PC-3 (cell line): Measurements from ENCODE around the gene GRIN1. TPM values are rescaled to one million over a fixed set of nuclear protein-coding genes. Genes with fewer than 3 reads are reported as not detected.

Source experiments
- ATAC-seq: fragments of 200-7000 bp; cut with Tn5 transposase; 2 replicates; pipeline ENCODE4 v1.9.1; 2020; ENCODE audit warnings: mild to moderate bottlenecking, moderate library complexity
- BruUV-seq: library from RNA; stranded (reverse); fragments of 400-500 nt; replicated peaks from 2 replicates; lab custom pipeline; 2021; lab: Mats Ljungman, UMichigan
- CTCF ChIA-PET: fragments of 300-600 bp; sonication (Branson Sonifier 250); formaldehyde crosslinking; loops from one replicate; lab custom pipeline; 2022; ENCODE audit warnings: antibody characterized with exemption; lab: Charles Lee
- POLR2A ChIA-PET: fragments of 300-600 bp; sonication (Branson Sonifier 250); formaldehyde crosslinking; loops from one replicate; lab custom pipeline; 2022; ENCODE audit warnings: antibody characterized with exemption; ENCODE audit not compliant: unreplicated experiment; lab: Charles Lee
- DNase-seq: peaks from one replicate; pipeline ENCODE4 v3.0.0-alpha.2; 2015
- H2AFZ ChIP-seq: fragments of 300-600 bp; sonication (generic); 2 replicates; pipeline ENCODE4 v1.6.0; 2016; ENCODE audit warnings: antibody characterized with exemption, low read length
- H3F3A ChIP-seq: fragments of 300-600 bp; sonication (generic); one replicate; pipeline ENCODE4 v1.6.0; 2017; ENCODE audit warnings: antibody characterized with exemption, low read length, control low read depth, mild to moderate bottlenecking; ENCODE audit not compliant: unreplicated experiment
- H3K27ac ChIP-seq: fragments of 300-600 bp; sonication (generic); 2 replicates; pipeline ENCODE4 v1.5.1; 2016; ENCODE audit warnings: mild to moderate bottlenecking, low read length
- H3K27me3 ChIP-seq: fragments of 300-600 bp; sonication (generic); 2 replicates; pipeline ENCODE4 v1.6.1; 2016; ENCODE audit warnings: low read length, mixed read lengths
- H3K36me3 ChIP-seq: fragments of 300-600 bp; sonication (generic); 2 replicates; pipeline ENCODE4 v1.6.1; 2016; ENCODE audit warnings: low read depth, mixed run types, low read length, mixed read lengths
- H3K4me1 ChIP-seq: fragments of 300-600 bp; sonication (generic); 2 replicates; pipeline ENCODE4 v1.5.1; 2016; ENCODE audit warnings: low read length; ENCODE audit not compliant: insufficient read depth
- H3K4me2 ChIP-seq: fragments of 300-600 bp; sonication (generic); 2 replicates; pipeline ENCODE4 v1.6.0; 2016; ENCODE audit warnings: low read length
- H3K4me3 ChIP-seq: fragments of 300-600 bp; sonication (generic); 2 replicates; pipeline ENCODE4 v1.5.1; 2016; ENCODE audit warnings: mild to moderate bottlenecking, low read length, mixed read lengths
- H3K79me2 ChIP-seq: fragments of 300-600 bp; sonication (generic); 2 replicates; pipeline ENCODE4 v1.6.1; 2017; ENCODE audit warnings: low read length, mixed read lengths
- H3K9ac ChIP-seq: fragments of 300-600 bp; sonication (generic); 2 replicates; pipeline ENCODE4 v1.6.0; 2016; ENCODE audit warnings: mild to moderate bottlenecking, low read length
- H3K9me2 ChIP-seq: fragments of 300-600 bp; sonication (generic); replicated peaks from 2 replicates; pipeline ENCODE4 v1.6.1; 2016; ENCODE audit warnings: mixed run types, low read length, mixed read lengths
- H3K9me3 ChIP-seq: fragments of 300-600 bp; sonication (generic); 2 replicates; pipeline ENCODE4 v1.6.1; 2016; ENCODE audit warnings: low read length, mixed read lengths
- H4K20me1 ChIP-seq: fragments of 300-600 bp; sonication (generic); 2 replicates; pipeline ENCODE4 v1.6.1; 2016; ENCODE audit warnings: low read length, mixed read lengths
- EZH2 ChIP-seq: fragments of 300-600 bp; sonication (generic); IDR thresholded peaks from one replicate; pipeline ENCODE4 v1.6.1; 2017; ENCODE audit warnings: antibody characterized with exemption, mild to moderate bottlenecking, low read length; ENCODE audit not compliant: unreplicated experiment
- EZH2phosphoT487 ChIP-seq: fragments of 300-600 bp; sonication (generic); IDR thresholded peaks from 2 replicates; pipeline ENCODE4 v1.6.1; 2018; ENCODE audit warnings: mild to moderate bottlenecking, antibody characterized with exemption, low read length, borderline replicate concordance
- intact Hi-C: fragments of 100-400 bp; cut with micrococcal nuclease; formaldehyde crosslinking; loops from 2 replicates; pipeline ENCODE4 v1.9.0; 2023
- total RNA-seq: library from RNA; depleted of rRNA; stranded (reverse); fragments of >200 nt; gene quantifications from 2 replicates; pipeline ENCODE4 v1.2.3, GENCODE V29; 2014
- TF ChIP-seq, protein P1 (sequence below): fragments of 300-600 bp; sonication (generic); conservative IDR thresholded peaks from 2 replicates; pipeline ENCODE4 v1.5.1; 2017; ENCODE audit warnings: antibody characterized with exemption, low read depth, mild to moderate bottlenecking, low read length

GRIN1 gene
- total RNA-seq, 1 experiment from 2014 or later = 0.11 TPM

DNA sequence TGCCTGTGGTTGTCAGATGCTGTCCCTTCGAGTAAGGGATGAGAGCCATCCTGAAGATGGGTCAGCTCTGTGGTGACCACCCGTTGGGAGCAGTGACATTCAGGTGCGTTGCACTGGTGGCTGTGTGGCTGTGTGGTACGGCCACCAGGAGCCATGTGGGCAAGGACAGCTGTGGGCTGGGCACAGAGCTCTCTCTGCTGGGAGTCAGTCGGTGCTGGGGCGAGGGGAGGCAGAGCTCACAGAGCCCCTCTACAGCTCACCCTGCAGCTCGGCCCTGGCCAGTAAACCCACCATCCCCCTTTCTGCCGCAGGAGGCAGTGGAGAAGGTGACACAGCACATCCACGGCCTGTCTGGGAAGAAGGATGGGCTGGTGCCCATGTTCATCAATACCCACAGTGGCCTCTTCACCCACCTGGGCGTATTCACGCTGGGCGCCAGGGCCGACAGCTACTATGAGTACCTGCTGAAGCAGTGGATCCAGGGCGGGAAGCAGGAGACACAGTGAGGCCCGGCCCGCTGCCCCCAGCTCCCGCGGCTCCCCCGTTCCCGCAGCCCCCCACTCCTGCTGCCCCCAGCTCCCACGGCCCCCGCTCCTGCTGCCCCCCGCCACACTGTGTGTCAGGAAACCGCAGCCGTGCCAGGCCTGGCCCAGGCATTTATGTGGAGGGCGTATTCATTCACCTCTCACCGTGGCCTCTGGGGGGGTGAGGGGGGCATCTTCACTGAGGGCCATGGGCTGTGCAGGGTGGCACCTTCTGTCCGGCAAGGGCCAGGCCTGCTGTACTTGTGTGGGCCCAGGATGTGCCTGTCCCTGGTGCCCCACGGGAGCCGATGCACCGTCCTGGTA lies 32.9 kb upstream of the GRIN1 start:
- no peak for ATAC-seq
- no peaks in the 10 kb centered on the region for H3K27me3 ChIP-seq
- peaks cover 30% of the 10 kb centered on the region for H3K36me3 ChIP-seq
- H2AFZ ChIP-seq = no peak overlapping the region
- H3K4me3 ChIP-seq = no peak overlapping the region
- POLR2A ChIA-PET = no interaction called here
- H3F3A ChIP-seq = no peaks in the 10 kb centered on the region
- no TSS peak for BruUV-seq
- no peaks in the 10 kb centered on the region for H3K4me1 ChIP-seq
- H3K4me2 ChIP-seq = no peak overlapping the region
- no peak for TF ChIP-seq EZH2
- no peak for TF ChIP-seq EZH2phosphoT487
- TF ChIP-seq, protein P1, sequence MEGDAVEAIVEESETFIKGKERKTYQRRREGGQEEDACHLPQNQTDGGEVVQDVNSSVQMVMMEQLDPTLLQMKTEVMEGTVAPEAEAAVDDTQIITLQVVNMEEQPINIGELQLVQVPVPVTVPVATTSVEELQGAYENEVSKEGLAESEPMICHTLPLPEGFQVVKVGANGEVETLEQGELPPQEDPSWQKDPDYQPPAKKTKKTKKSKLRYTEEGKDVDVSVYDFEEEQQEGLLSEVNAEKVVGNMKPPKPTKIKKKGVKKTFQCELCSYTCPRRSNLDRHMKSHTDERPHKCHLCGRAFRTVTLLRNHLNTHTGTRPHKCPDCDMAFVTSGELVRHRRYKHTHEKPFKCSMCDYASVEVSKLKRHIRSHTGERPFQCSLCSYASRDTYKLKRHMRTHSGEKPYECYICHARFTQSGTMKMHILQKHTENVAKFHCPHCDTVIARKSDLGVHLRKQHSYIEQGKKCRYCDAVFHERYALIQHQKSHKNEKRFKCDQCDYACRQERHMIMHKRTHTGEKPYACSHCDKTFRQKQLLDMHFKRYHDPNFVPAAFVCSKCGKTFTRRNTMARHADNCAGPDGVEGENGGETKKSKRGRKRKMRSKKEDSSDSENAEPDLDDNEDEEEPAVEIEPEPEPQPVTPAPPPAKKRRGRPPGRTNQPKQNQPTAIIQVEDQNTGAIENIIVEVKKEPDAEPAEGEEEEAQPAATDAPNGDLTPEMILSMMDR = no peak
- CTCF ChIA-PET = no interaction called here
- H3K9me3 ChIP-seq = no peaks in the 10 kb centered on the region
- no peaks in the 10 kb centered on the region for H3K9me2 ChIP-seq
- intact Hi-C loops = no loop called here
- no peaks in the 10 kb centered on the region for H3K79me2 ChIP-seq
- H3K9ac ChIP-seq = no peak overlapping the region
- H3K27ac ChIP-seq = no peak overlapping the region
- DNase-seq = no peak
- H4K20me1 ChIP-seq = no peaks in the 10 kb centered on the region

GRCh38 chr9:137106662-137107250 lies 32.2 kb upstream of the GRIN1 start:
- H3K9me3 ChIP-seq = no peaks in the 10 kb centered on the region
- H3K27me3 ChIP-seq = no peaks in the 10 kb centered on the region
- H3K4me3 ChIP-seq = no peak overlapping the region
- H3K36me3 ChIP-seq = peaks cover 23% of the 10 kb centered on the region
- TF ChIP-seq EZH2phosphoT487 (no peak), EZH2 (no peak)
- TF ChIP-seq, protein P1 = no peak
- no peaks in the 10 kb centered on the region for H3K4me1 ChIP-seq
- ATAC-seq = no peak
- no peak overlapping the region for H3K27ac ChIP-seq
- no peaks in the 10 kb centered on the region for H4K20me1 ChIP-seq
- no peaks in the 10 kb centered on the region for H3F3A ChIP-seq
- no peaks in the 10 kb centered on the region for H3K9me2 ChIP-seq
- BruUV-seq = no TSS peak
- H3K79me2 ChIP-seq = no peaks in the 10 kb centered on the region
- CTCF ChIA-PET = no interaction called here
- no peak for DNase-seq
- intact Hi-C loops = no loop called here
- H2AFZ ChIP-seq = no peak overlapping the region
- no peak overlapping the region for H3K4me2 ChIP-seq
- POLR2A ChIA-PET = no interaction called here
- no peak overlapping the region for H3K9ac ChIP-seq
